ENCODE results near the gene AGAP3.

AGAP3 gene

DNA sequence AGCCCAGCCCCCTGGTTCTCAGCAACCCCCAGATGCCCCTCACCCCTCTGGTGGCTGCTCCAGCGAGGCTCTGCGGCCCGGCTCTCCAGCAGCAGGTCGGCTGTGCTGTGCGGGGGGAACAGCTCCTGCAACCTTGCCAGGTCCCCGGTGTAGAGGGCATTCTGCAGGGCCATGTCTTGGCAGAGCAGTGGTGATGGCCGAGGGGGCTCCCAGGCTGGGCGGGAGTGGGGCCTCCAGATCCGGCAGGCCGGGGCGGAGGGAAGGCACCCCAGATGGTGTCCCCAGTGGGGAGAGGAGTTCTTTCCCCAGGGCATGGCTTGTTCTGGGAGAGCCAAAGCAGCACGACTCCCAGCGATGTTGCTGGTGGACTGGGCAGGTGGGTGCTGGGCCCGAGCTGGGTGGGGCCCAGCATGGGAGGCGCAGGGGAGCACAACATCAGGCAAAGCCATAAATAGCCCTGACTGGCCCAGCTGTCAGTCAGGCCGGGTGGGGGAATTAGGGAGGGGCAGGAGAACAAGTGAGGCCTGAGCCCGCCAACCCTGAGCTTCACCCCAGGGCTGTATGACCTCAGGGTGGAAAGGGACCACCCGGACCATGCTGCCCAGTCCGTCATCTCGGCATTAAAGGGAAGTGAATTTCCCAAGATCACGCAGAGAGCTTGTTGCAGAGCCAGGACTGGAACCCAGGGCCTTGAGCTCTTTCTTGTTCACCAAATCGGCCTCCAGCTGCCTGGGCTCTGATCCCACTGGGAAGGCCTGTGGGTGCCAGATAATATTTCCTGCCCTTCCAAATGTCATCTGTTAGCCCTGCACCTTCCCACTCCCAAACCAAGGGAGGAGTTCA lies 101.4 kb downstream of the AGAP3 start:
- no peak for DNase-seq

DNA sequence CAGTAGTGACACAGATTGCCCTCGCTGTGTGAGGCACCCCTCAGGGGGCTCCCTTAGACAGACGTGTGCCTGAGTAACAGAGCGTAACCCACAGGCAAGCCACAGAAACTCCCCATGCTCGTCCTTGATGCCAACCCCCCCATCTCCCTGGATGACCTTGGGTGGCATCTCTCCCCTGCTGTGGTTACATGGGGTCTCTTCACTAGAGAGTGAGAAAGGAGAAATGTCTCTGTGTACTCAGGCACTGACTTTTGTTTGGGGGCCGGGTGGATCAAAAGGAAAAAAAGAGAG lies 101.9 kb downstream of the AGAP3 start:
- DNase-seq, result no peak

DNA sequence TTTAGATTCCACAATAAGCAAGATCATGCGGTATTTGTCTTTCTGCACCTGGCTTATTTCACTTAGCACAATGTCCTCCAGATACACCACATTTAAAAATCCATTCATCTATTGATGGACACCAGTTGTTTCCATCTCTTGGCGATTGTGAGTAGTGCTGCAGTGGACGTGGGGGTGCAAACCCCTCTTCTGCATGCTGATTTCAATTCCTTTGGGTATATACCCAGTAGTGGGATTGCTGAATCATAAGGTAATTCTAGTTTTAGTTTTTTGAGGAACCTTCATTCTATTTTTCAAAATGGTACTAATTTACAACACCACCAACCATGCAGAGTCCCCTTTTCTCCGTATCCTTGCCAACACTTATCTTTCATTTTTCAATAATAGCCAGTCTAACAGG lies 102.8 kb downstream of the AGAP3 start:
- DNase-seq, result no peak

DNA sequence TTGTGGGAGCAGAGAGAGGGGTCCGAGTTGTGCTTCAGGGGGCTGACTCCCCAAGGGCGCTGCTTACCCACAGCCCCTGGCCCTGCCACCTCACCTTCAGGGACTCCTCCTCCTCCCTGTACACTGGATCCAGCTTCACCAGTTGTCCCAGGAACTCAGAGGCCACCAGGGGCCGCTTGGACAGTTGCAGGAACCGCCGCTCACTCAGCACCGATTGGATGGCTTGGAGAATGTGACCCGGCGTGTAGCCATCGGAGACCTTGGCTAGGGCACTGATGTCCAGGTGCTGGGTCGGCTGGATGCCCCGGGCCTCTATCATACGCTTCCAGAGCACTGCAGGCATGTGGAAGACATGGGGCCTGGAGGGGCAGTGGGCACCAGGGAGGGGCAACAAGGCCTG lies 105.3 kb downstream of the AGAP3 start:
- no peak for DNase-seq

DNA sequence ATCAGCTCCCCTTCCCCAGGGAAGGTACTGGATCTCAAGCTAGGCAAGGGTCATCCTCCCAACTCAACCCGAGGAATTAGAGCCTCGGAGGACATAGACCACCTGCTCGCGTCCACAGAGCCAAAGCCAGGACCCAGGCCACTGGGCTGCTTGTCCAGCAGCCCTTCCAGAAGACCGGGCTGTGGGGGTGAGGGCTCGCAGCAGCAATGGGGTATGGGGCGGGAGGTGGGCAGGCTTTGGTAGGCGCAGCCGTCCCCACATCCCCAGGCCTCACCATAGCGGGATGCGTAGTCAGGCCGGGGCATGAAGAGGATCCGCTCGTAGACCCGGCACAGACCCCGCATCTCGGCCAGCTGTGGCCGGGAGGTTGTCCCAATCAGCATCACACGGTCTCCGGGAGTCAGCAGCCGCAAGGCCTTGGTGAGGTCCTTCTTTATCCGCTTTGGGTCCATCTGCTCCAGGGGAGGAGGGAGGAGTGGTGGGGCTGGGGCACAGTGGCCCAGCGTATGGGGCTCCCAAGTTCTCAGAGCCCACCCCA lies 105.8 kb downstream of the AGAP3 start:
- DNase-seq, result no peak

DNA sequence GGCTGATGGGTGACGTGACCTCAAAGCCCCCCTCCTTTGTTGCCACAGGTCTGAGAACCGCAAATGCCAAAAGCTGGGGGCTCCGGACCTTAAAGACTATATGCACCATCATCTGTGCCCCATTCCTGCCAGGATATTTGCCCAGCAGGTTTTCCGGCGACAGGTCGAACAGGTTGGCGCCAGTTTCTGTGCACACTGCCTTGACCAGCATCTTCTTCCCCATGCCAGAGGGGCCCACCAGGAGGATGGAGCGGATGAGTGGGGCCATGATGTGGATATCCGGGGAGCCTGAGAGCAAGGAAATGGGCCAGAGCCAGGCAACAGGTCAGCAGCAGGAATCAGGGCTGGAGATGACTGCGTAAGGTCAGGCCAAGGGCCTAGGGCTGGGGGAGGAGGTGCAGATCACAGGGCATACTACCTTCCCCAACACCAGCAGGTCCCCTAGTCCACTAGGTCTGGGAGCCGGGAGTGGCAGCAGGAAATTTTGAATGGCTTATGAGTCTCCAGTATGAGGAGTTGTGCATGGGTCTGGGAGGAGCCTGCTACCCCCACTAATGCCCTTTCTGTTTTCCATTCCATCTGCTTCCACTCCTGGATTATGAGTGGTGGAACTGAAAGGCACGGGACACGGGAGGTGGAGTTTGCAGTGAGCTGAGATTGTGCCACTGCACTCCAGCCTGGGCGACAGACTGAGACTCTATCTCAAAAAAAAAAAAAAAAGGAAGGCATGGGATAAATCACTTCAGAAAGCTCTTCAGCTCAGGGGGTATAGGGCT lies 107.1 kb downstream of the AGAP3 start:
- DNase-seq, result no peak

Data from fibroblast of skin of back (primary cell).